UCSD-AML1 (cell line): ENCODE results near the gene ARHGAP8.
"Not testable (repeated sequence)": the region's sequence is repeated elsewhere in the genome, so short reads cannot be mapped to it uniquely, and the experiment has no call there.

Experiments used
- DNase-seq: peaks from one replicate; lab custom pipeline; 2025; ENCODE audit not compliant: unreplicated experiment; lab: John Stamatoyannopoulos, UW

Gene ARHGAP8

GRCh38 chr22:44739024-44739423, 13.4 kb upstream of the ARHGAP8 start:
- no peak for DNase-seq

- not testable (repeated sequence) for DNase-seq
Observed at GRCh38 chr22:44739666-44740065, 12.7 kb upstream of the ARHGAP8 start.

- DNase-seq = no peak
Observed at GRCh38 chr22:44740307-44740706, 12.1 kb upstream of the ARHGAP8 start.

GRCh38 chr22:44741929-44742328, 10.4 kb upstream of the ARHGAP8 start:
- DNase-seq = no peak

- DNase-seq = no peak
Observed at GRCh38 chr22:44743247-44743646, 9.1 kb upstream of the ARHGAP8 start.

- no peak for DNase-seq
Observed at GRCh38 chr22:44743804-44744211, 8.6 kb upstream of the ARHGAP8 start.

GRCh38 chr22:44745853-44746789, 6.3 kb upstream of the ARHGAP8 start:
- DNase-seq = no peak

GRCh38 chr22:44747784-44748127, 4.6 kb upstream of the ARHGAP8 start:
- not testable (repeated sequence) for DNase-seq

- no peak for DNase-seq
Observed at GRCh38 chr22:44748524-44748923, 3.9 kb upstream of the ARHGAP8 start.

- no peak for DNase-seq
Observed at GRCh38 chr22:44750481-44750880, 1.9 kb upstream of the ARHGAP8 start.

- no peak for DNase-seq
Observed at GRCh38 chr22:44753189-44754042, 1.0 kb downstream of the ARHGAP8 start.

GRCh38 chr22:44754998-44755397, 2.6 kb downstream of the ARHGAP8 start:
- DNase-seq = no peak

GRCh38 chr22:44755417-44755816, 3.0 kb downstream of the ARHGAP8 start:
- no peak for DNase-seq

GRCh38 chr22:44755956-44756361, 3.6 kb downstream of the ARHGAP8 start:
- no peak for DNase-seq

GRCh38 chr22:44758344-44758973, 6.1 kb downstream of the ARHGAP8 start:
- DNase-seq = no peak

GRCh38 chr22:44759001-44759400, 6.6 kb downstream of the ARHGAP8 start:
- no peak for DNase-seq

- DNase-seq = no peak
Observed at GRCh38 chr22:44759430-44760310, 7.3 kb downstream of the ARHGAP8 start.

- no peak for DNase-seq
Observed at GRCh38 chr22:44760476-44760875, 8.1 kb downstream of the ARHGAP8 start.

- DNase-seq = no peak
Observed at GRCh38 chr22:44761025-44761424, 8.7 kb downstream of the ARHGAP8 start.

- DNase-seq = no peak
Observed at GRCh38 chr22:44764373-44764772, 12.0 kb downstream of the ARHGAP8 start.
